SU-DHL-6 (cell line): Measurements from ENCODE around the gene TIMP3.

Experiments used
- H2AFZ ChIP-seq: fragments of 200-600 bp; sonication (generic); 2 replicates; pipeline ENCODE4 v1.6.1; 2014; ENCODE audit warnings: low read depth, mild to moderate bottlenecking, moderate library complexity, mixed read lengths, antibody characterized with exemption, low read length; ENCODE audit not compliant: severe bottlenecking
- H3F3A ChIP-seq: fragments of 200-600 bp; shearing (Covaris generic); 2 replicates; pipeline ENCODE4 v1.6.0; 2016; ENCODE audit warnings: antibody characterized with exemption, mild to moderate bottlenecking; ENCODE audit not compliant: insufficient read depth
- H3K27ac ChIP-seq: fragments of 200-600 bp; sonication (generic); 2 replicates; pipeline ENCODE4 v1.5.1; 2016; ENCODE audit warnings: low read depth, mild to moderate bottlenecking, low read length, moderate library complexity, mixed read lengths
- H3K27me3 ChIP-seq: fragments of 200-600 bp; sonication (generic), shearing (Covaris generic); 2 replicates; pipeline ENCODE4 v1.6.0; 2014; ENCODE audit warnings: mild to moderate bottlenecking, low read length
- H3K36me3 ChIP-seq: fragments of 200-600 bp; sonication (generic); 2 replicates; pipeline ENCODE4 v1.6.1; 2014; ENCODE audit warnings: mild to moderate bottlenecking, low read length, mixed read lengths
- H3K4me2 ChIP-seq: fragments of 300-600, 200-600 bp; shearing (Covaris generic), sonication (generic); 2 replicates; pipeline ENCODE4 v1.6.0; 2014; ENCODE audit warnings: low read length, low read depth, mild to moderate bottlenecking; ENCODE audit not compliant: poor library complexity, severe bottlenecking
- H3K4me3 ChIP-seq: fragments of 200-600 bp; sonication (generic); 2 replicates; pipeline ENCODE4 v1.5.1; 2014; ENCODE audit warnings: antibody characterized with exemption, low read length, mild to moderate bottlenecking, mixed read lengths; ENCODE audit not compliant: insufficient read depth, poor library complexity, severe bottlenecking
- H3K79me2 ChIP-seq: fragments of 200-600 bp; sonication (generic); 2 replicates; pipeline ENCODE4 v1.6.1; 2014; ENCODE audit warnings: mild to moderate bottlenecking, low read length, moderate library complexity; ENCODE audit not compliant: insufficient read depth
- H3K9ac ChIP-seq: fragments of 200-600 bp; sonication (generic); 2 replicates; pipeline ENCODE4 v1.7.0; 2014; ENCODE audit warnings: mild to moderate bottlenecking, low read length
- H3K9me2 ChIP-seq: fragments of 200-600 bp; sonication (generic); replicated peaks from 2 replicates; pipeline ENCODE4 v1.6.1; 2014; ENCODE audit warnings: low read length; ENCODE audit not compliant: insufficient read depth
- H3K9me3 ChIP-seq: fragments of 200-600 bp; sonication (generic); 2 replicates; pipeline ENCODE4 v1.6.1; 2014; ENCODE audit warnings: low read length, mixed read lengths; ENCODE audit not compliant: insufficient read depth
- H4K20me1 ChIP-seq: fragments of 200-600 bp; sonication (generic); 2 replicates; pipeline ENCODE4 v1.6.1; 2014; ENCODE audit warnings: low read depth, mild to moderate bottlenecking, antibody characterized with exemption, low read length, moderate library complexity, mixed read lengths
- CTCF ChIP-seq: fragments of 200-600 bp; sonication (generic); IDR thresholded peaks from one replicate; pipeline ENCODE4 v1.5.1; 2017; ENCODE audit warnings: antibody characterized with exemption, mild to moderate bottlenecking, low read length, moderate library complexity; ENCODE audit not compliant: insufficient read depth, poor library complexity, severe bottlenecking
- EZH2phosphoT487 ChIP-seq: fragments of 200-600 bp; sonication (generic), shearing (Covaris generic); conservative IDR thresholded peaks from 2 replicates; pipeline ENCODE4 v1.6.1; 2018; ENCODE audit warnings: mild to moderate bottlenecking, antibody characterized with exemption, low read length, moderate library complexity, mixed read lengths

TIMP3 gene

GRCh38 chr22:32853662-32854061, 52.2 kb downstream of the TIMP3 start:
- no peaks in the 10 kb centered on the region for H3K36me3 ChIP-seq

GRCh38 chr22:32854351-32854804, 52.9 kb downstream of the TIMP3 start:
- Histone ChIP-seq H3K4me3 (no peak overlapping the region), H4K20me1 (no peaks in the 10 kb centered on the region), H3K9ac (no peak overlapping the region), H3K9me2 (no peaks in the 10 kb centered on the region), H3K27me3 (no peaks in the 10 kb centered on the region), H3K79me2 (no peaks in the 10 kb centered on the region), H3K4me2 (no peak overlapping the region), H3K36me3 (no peaks in the 10 kb centered on the region), H3F3A (no peaks in the 10 kb centered on the region), H3K9me3 (no peaks in the 10 kb centered on the region), H3K27ac (no peak overlapping the region), H2AFZ (no peak overlapping the region)
- TF ChIP-seq CTCF (no peak), EZH2phosphoT487 (no peak)

More at GRCh38 chr22:32853662-32854061, 52.2 kb downstream of the TIMP3 start:
- H3K4me2 ChIP-seq = no peak overlapping the region
- no peak overlapping the region for H3K4me3 ChIP-seq
- H4K20me1 ChIP-seq = no peaks in the 10 kb centered on the region
- H3K27ac ChIP-seq = no peak overlapping the region
- no peaks in the 10 kb centered on the region for H3K9me3 ChIP-seq
- H3F3A ChIP-seq = no peaks in the 10 kb centered on the region
- H2AFZ ChIP-seq = no peak overlapping the region
- no peak overlapping the region for H3K9ac ChIP-seq
- no peaks in the 10 kb centered on the region for H3K27me3 ChIP-seq
- no peaks in the 10 kb centered on the region for H3K9me2 ChIP-seq
- TF ChIP-seq CTCF (no peak), EZH2phosphoT487 (no peak)
- H3K79me2 ChIP-seq = no peaks in the 10 kb centered on the region

- no peak for TF ChIP-seq EZH2phosphoT487
- no peak for TF ChIP-seq CTCF
- Histone ChIP-seq H3K4me3 (no peak overlapping the region), H3K27me3 (no peaks in the 10 kb centered on the region), H2AFZ (no peak overlapping the region), H3K4me2 (no peak overlapping the region), H3K27ac (no peak overlapping the region), H3K36me3 (no peaks in the 10 kb centered on the region), H3K9ac (no peak overlapping the region), H3K9me2 (no peaks in the 10 kb centered on the region), H3K9me3 (no peaks in the 10 kb centered on the region), H3K79me2 (no peaks in the 10 kb centered on the region), H3F3A (no peaks in the 10 kb centered on the region), H4K20me1 (no peaks in the 10 kb centered on the region)
Observed at GRCh38 chr22:32855045-32855756, 53.7 kb downstream of the TIMP3 start.
